HT1080 (cell line): Measurements from ENCODE around the gene RHBDD1. TPM values are rescaled to one million over a fixed set of nuclear protein-coding genes. Genes with fewer than 3 reads are reported as not detected.

ENCODE experiments used
- DNase-seq: peaks from one replicate; pipeline ENCODE4 v3.0.0-alpha.2; 2015; ENCODE audit warnings: low read depth
- total RNA-seq: library from RNA; depleted of rRNA; stranded (reverse); fragments of >200 nt; shearing (Covaris generic); gene quantifications from 2 replicates; pipeline ENCODE4 v1.2.3, GENCODE V29; 2014

RHBDD1 gene
- total RNA-seq, 1 experiment from 2014 or later = 7.7 TPM

GRCh38 chr2:226910384-226910783 is 74.5 kb downstream of the RHBDD1 start:
- no peak for DNase-seq

- DNase-seq = peak; percentile 70
These were observed 76.1 kb downstream of the RHBDD1 start for GRCh38 chr2:226911932-226912331.

GRCh38 chr2:226913641-226914040 is 77.8 kb downstream of the RHBDD1 start:
- DNase-seq = no peak

- DNase-seq = no peak
These were observed 80.0 kb downstream of the RHBDD1 start for GRCh38 chr2:226915846-226916360.

GRCh38 chr2:226916669-226917068 is 80.8 kb downstream of the RHBDD1 start:
- DNase-seq = no peak

GRCh38 chr2:226932443-226932842 is 96.6 kb downstream of the RHBDD1 start:
- DNase-seq = no peak

- DNase-seq = no peak
These were observed 98.8 kb downstream of the RHBDD1 start for GRCh38 chr2:226934546-226935201.

- DNase-seq = no peak
These were observed 108.2 kb downstream of the RHBDD1 start for GRCh38 chr2:226943862-226944620.

- DNase-seq = no peak
These were observed 117.4 kb downstream of the RHBDD1 start for GRCh38 chr2:226953206-226953605.

GRCh38 chr2:226953826-226954225 is 118.0 kb downstream of the RHBDD1 start:
- no peak for DNase-seq

GRCh38 chr2:226956659-226957058 is 120.8 kb downstream of the RHBDD1 start:
- no peak for DNase-seq

GRCh38 chr2:226959418-226959817 is 123.6 kb downstream of the RHBDD1 start:
- no peak for DNase-seq

GRCh38 chr2:226962176-226962773 is 126.4 kb downstream of the RHBDD1 start:
- DNase-seq = no peak

- DNase-seq = peak; percentile 60
These were observed 127.7 kb downstream of the RHBDD1 start for GRCh38 chr2:226963528-226963927.

- DNase-seq = no peak
These were observed 129.5 kb downstream of the RHBDD1 start for GRCh38 chr2:226965376-226965775.

- DNase-seq = no peak
These were observed 133.7 kb downstream of the RHBDD1 start for GRCh38 chr2:226969417-226970080.

- no peak for DNase-seq
These were observed 134.5 kb downstream of the RHBDD1 start for GRCh38 chr2:226970362-226970761.

GRCh38 chr2:226971084-226971483 is 135.2 kb downstream of the RHBDD1 start:
- DNase-seq = no peak

GRCh38 chr2:226971770-226972169 is 135.9 kb downstream of the RHBDD1 start:
- DNase-seq = no peak

GRCh38 chr2:226973816-226974215 is 138.0 kb downstream of the RHBDD1 start:
- DNase-seq = no peak

GRCh38 chr2:226977775-226978190 is 141.9 kb downstream of the RHBDD1 start:
- peak; percentile 43 for DNase-seq

GRCh38 chr2:226978300-226978699 is 142.4 kb downstream of the RHBDD1 start:
- DNase-seq = no peak
